NCI-H128 (cell line): ENCODE measurements around the gene DMD.
"Not testable (repeated sequence)": the region's sequence is repeated elsewhere in the genome, so short reads cannot be mapped to it uniquely, and the experiment has no call there.

Source experiments
- DNase-seq: peaks from one replicate; lab custom pipeline; 2025; ENCODE audit not compliant: unreplicated experiment; lab: John Stamatoyannopoulos, UW

DMD gene

DNA sequence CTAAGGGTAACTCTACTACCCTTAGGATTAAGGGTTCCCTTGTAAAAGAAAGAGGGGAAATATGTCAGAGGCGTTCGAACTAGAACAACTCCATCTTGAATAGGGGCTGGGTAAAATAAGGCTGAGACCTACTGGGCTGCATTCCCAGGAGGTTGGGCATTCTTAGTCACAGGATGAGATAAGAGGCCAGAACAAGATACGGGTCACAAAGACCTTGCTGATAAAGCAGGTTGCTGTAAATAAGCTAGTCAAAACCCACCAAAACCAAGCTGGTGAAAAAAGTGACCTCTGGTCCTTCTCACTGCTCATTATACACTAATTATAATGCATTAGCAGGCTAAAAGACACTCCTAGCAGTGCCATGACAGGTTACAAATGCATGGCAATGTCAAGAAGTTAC, 922.0 kb downstream of the DMD start:
- no peak for DNase-seq

DNA sequence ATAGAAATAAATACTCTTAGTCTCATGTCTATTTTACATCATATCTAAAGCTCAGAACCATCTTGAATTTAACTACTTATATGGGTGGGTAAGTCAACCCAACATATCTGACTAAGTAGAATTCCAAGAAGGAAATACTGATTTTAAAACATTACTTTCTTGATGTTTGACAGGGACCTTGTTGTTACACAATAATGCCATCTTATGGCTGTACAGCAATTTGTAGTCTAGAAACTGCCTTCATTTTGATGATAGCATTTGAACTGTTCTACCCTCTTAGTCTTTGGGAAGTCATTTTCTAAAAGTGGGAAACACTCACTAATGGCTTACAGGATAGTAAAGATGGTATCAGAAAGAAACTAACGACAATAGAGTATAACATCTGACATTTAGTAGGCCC, 929.5 kb downstream of the DMD start:
- no peak for DNase-seq

- no peak for DNase-seq
Observed at GRCh38 chrX:32280921-32281320, 930.4 kb downstream of the DMD start.

- DNase-seq, result no peak
Observed at GRCh38 chrX:32280489-32280888, 930.9 kb downstream of the DMD start.

GRCh38 chrX:32276153-32276552, 935.2 kb downstream of the DMD start:
- no peak for DNase-seq

DNA sequence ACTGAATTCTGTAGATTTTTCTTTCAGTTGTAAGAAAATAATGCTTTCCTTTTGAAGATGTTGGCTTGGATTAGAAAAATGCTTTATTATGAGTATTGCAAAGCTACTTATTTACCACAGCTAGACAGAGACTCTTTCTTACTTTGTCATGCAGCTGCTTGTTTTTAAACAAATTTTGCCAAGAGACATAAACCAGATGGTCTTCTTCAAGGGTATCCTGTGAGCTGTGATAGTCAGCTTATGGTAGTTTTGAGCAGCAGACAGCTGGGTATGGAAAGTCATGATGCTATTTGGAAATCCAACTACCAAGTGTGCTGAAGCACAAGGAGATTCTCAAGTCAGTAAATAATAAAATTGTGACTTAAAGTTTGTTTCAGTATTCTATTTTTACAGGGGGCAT, 941.5 kb downstream of the DMD start:
- DNase-seq, result no peak

DNA sequence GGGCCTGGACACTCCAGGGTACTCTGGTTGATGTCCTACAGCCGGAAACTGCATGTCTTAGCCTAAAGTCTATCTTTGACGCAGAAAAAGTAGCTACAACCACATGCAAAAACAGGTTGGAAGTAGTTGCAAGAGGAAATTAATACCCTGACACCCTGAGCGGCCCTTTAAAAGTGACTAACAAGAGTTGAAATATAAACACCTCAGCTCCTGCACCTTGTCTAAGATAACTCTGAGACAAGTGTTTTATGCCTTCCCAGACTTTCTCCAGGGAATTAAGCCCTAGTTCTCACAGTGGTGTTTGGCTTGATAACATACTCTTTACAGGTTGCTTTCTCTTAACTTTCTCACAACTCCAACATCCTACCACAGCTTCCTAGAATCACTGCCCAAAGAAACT, 943.1 kb downstream of the DMD start:
- DNase-seq, result no peak

DNA sequence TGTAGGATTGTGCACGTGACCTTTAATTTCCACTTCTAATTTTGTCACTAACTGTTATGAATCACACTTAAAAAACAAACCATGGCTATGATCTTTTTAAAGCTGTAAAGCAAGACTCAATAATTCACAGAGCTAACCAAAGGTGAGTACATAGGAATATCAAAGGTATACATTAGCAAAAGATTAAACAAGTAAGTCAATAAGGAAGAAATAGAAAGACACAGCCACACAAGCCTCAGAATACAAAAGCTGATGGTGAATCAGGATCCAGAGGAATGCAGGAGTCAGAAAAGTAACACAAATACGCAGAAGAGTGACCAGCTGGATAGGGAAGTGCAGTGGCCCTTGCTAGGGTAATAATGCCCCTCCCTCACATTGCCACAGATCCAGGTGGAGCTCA, 943.6 kb downstream of the DMD start:
- DNase-seq, result no peak

DNA sequence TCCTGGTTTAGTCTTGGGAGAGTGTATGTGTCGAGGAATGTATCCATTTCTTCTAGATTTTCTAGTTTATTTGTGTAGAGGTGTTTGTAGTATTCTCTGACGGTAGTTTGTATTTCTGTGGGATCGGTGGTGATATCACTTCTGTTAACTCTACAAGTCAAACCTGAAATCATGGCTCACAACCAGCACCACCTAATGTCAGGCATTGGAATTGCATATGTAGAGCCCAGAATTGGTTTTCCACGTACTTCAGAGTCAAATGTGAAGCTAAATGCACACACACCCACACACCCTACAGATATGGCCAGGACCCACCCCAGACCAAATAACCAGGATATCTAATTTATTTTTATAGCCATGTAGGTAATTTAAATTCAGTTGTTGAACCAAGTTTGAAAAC, 964.7 kb downstream of the DMD start:
- DNase-seq, result not testable (repeated sequence)

DNA sequence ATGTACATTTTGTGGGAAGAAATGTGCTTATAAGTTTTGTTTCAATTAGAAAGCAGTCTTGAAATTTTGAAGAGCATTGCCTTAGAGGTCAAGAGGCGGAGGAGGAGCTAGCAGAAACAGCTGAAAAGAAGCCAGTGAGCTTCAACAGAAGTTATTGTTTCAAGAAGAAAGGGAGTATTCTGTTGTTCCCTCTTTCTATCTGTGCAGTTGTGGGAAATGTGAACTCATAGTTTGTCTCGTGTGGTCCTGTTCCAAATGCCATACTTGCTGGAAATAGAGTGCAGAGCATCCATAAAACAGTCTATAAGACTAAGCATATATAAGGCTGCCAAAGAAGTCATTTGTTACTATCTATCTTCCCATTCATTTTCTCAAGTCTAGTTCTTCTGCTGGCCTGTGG, 1015.7 kb downstream of the DMD start:
- no peak for DNase-seq

DNA sequence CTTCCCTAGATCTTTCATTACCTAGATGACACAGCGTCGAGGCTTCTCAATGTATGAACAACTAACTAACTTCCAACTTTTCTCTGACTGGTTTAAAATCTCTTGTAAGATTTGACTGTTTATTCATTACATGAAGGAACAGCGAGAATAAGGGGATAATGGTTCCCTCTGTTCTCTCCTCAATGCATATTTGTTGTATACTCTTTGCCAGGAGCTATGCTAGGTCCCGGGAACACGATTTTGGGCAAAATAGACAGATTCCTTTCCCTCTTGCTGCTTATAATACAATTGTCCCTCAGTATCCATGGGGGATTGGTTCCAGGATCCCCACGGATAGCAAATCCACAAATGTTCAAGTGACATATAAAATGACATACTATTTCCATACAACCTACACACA, 1020.0 kb downstream of the DMD start:
- no peak for DNase-seq

GRCh38 chrX:32185160-32185559, 1026.2 kb downstream of the DMD start:
- no peak for DNase-seq

- no peak for DNase-seq
Observed at GRCh38 chrX:32183066-32183465, 1028.3 kb downstream of the DMD start.

GRCh38 chrX:32176510-32176909, 1034.8 kb downstream of the DMD start:
- DNase-seq, result no peak

- no peak for DNase-seq
Observed at GRCh38 chrX:32170481-32170880, 1040.9 kb downstream of the DMD start.

GRCh38 chrX:32155044-32155638, 1056.2 kb downstream of the DMD start:
- DNase-seq, result no peak

DNA sequence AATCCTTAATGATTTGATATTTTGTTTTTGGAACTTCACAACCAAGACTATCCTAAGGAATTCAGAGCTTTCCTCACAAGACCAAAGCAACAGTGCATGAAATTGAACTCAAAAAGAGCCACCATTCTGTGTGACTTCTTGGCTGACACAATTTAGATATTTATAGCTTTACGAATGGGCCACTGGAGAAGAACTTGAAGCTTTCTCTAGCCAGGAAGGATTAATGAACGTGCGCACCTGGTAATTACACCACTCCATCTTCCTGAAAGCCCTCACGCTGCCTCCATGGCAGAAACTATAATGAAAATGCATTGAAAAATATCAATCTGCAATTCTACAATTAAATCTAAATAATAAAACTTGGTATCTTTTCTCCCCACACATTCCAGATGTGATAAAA, 1057.8 kb downstream of the DMD start:
- no peak for DNase-seq

GRCh38 chrX:32150141-32150540, 1061.2 kb downstream of the DMD start:
- DNase-seq, result no peak

DNA sequence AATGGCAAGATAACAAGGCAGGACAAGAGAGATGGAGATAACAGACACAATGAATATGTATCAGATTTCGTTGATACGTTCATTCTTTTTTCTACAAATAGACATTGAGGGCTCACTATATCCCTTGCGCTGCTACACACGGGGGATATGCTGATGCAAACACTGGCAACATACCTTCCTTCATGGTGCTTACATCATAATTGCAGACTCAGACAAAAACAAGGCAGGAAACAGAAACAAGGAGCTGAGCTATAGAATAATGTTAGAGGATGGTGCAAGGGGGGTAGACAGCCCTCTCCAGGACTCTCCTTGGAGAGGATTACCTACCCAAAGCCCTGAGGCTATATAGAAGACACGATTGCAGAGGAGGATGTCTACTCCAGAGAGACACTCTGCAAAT, 1069.5 kb downstream of the DMD start:
- no peak for DNase-seq

DNA sequence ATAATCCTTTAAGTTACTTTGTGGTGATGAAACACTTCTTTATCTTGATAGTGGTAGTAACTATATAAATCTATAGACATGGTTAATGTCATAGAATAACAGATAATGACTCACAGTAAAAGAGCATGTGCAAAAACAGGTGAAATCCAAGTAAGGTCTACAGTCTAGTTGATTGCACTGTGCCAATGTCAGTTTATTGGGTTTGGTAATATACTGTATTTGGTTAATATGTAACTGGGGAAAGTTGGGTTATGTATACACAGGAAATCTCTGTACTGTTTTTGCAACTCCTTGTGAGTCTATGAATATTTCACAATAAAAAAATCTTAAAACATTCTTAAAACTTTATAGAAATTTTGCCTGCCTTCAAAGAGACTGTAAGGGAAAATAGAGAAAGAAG, 1071.9 kb downstream of the DMD start:
- DNase-seq, result no peak

DNA sequence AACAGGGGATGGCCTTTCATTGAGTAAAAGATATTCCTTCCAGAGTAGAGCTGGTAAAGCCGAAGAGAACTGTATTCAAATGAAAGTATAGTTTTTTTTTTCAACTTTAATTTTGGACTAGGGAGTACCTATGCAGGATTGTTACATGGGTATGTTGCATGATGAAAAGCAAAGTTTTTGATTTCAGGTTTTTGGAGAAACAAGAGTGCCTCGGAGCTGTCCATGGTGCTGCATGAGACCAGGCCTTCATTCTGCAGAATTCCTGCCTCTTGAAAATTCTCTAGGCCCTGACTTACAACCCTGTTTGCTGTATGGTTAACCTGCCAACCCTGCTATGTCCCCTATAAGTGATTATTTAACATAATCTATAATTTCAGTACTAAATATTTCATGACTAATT, 1073.8 kb downstream of the DMD start:
- DNase-seq, result no peak

- DNase-seq, result no peak
Observed at GRCh38 chrX:32126997-32127396, 1084.4 kb downstream of the DMD start.

DNA sequence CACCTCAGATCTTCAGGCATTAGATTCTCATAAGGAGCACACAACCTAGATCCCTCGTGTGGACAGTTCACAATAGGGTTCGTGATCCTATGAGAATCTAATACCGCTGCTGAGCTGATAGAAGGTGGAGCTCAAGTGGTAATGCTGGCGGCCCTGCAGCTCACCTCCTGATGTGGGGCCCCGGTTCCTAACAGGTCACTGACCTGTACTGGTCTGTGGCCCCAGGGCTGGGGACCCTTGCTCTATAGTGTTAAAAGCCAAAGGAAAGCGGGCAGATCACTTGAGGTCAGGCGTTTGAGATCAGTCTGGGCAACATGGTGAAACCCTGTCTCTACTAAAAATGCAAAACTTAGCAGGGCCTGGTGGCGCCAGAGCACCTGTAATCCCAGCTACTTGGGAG, 1092.5 kb downstream of the DMD start:
- no peak for DNase-seq

- DNase-seq, result no peak
Observed at GRCh38 chrX:32116047-32116446, 1095.3 kb downstream of the DMD start.
